HAP-1 (cell line): ENCODE measurements around the gene DARS1.
"Not testable (repeated sequence)": the region's sequence is repeated elsewhere in the genome, so short reads cannot be mapped to it uniquely, and the experiment has no call there.

ENCODE experiments used
- DNase-seq, 2 experiments: peaks; one replicate each; pipeline ENCODE4 v3.0.0-alpha.2; 2016 to 2020; ENCODE audit warnings: low spot score in 2 of 2
- H3K27me3 ChIP-seq: fragments of 250-450 bp; sonication (Bioruptor Pico); 2 replicates; pipeline ENCODE4 v1.5.1; 2020; ENCODE audit warnings: low read depth, mild to moderate bottlenecking, moderate library complexity
- H3K36me3 ChIP-seq: fragments of 250-450 bp; sonication (Bioruptor Pico); replicated peaks from 2 replicates; pipeline ENCODE4 v1.5.1; 2020; ENCODE audit warnings: mild to moderate bottlenecking
- H3K4me1 ChIP-seq: fragments of 250-450 bp; sonication (Bioruptor Pico); 2 replicates; pipeline ENCODE4 v1.5.1; 2020; ENCODE audit warnings: mild to moderate bottlenecking
- H3K4me3 ChIP-seq: fragments of 250-450 bp; sonication (Bioruptor Pico); 2 replicates; pipeline ENCODE4 v1.5.1; 2020; ENCODE audit warnings: mild to moderate bottlenecking, moderate library complexity
- H3K9me3 ChIP-seq: fragments of 250-450 bp; sonication (Bioruptor Pico); 2 replicates; pipeline ENCODE4 v1.5.1; 2020; ENCODE audit warnings: mild to moderate bottlenecking, moderate library complexity
- in situ Hi-C: fragments of 300-500 bp; cut with MboI; formaldehyde crosslinking; loops from 3 replicates; pipeline ENCODE4 v1.14.3; 2020; ENCODE audit warnings: low sequenced_read_pairs, inconsistent platforms, mixed read lengths

Gene DARS1

DNA sequence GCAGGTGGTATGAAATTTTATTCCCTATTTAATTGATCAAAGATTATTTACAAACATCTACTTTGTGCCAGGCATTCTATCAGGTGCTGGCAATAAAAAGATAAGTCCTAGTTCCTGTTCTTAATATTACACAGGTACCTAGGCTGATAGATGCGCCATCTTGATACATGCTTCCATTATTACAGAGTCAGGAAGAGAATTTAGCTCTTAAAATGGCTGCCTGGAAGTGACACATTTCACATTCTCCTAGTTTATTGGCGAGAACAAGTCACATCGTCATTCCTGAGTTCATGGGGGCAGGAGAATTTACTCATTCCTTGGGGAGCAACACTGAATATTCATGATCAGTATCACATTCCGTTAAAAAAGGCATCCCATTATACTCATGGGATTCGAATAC lies 1.1 kb upstream of the DARS1 start:
- H3K27me3 ChIP-seq: no peaks in the 10 kb centered on the region
- in situ Hi-C loops: no loop called here
- H3K36me3 ChIP-seq: peaks cover 11% of the 10 kb centered on the region
- H3K4me1 ChIP-seq: peaks cover 5% of the 10 kb centered on the region
- no peak for DNase-seq
- H3K9me3 ChIP-seq: no peaks in the 10 kb centered on the region
- no peak overlapping the region for H3K4me3 ChIP-seq

DNA sequence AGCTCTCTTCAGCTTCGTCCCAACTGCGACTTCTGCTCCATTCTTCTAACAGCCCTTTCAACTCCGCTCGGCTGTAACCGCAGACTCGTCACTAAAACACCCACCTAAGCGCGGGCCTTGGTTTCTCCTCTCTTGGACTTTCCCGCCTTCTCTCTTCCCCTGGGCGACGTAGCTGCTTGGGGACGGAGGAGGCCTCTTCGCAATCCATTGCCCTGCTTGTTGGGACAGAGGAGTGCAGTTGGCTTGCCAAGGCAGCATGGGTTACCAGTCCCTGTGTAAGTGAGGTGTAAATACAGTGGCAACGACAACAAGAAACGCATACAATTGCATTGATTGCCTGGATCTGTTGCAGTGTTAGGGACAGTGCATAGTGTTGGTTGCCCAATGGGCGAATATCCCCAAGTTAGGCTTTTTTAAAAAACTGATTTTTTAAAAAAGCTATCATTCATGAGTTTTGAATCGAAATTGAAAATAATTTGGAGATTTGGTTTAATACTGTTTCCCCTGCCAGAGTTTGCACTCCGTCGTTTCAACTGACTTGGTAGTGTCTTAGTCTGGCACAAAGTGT lies 484 bp upstream of the DARS1 start:
- Histone ChIP-seq H3K4me1 (peaks cover 5% of the 10 kb centered on the region), H3K4me3 (peak overlapping the region; percentile 90), H3K27me3 (no peaks in the 10 kb centered on the region), H3K36me3 (peaks cover 15% of the 10 kb centered on the region), H3K9me3 (no peaks in the 10 kb centered on the region)
- DNase-seq: peak in 1 of 2 experiments; percentile 25
- in situ Hi-C loops: no loop called here

DNA sequence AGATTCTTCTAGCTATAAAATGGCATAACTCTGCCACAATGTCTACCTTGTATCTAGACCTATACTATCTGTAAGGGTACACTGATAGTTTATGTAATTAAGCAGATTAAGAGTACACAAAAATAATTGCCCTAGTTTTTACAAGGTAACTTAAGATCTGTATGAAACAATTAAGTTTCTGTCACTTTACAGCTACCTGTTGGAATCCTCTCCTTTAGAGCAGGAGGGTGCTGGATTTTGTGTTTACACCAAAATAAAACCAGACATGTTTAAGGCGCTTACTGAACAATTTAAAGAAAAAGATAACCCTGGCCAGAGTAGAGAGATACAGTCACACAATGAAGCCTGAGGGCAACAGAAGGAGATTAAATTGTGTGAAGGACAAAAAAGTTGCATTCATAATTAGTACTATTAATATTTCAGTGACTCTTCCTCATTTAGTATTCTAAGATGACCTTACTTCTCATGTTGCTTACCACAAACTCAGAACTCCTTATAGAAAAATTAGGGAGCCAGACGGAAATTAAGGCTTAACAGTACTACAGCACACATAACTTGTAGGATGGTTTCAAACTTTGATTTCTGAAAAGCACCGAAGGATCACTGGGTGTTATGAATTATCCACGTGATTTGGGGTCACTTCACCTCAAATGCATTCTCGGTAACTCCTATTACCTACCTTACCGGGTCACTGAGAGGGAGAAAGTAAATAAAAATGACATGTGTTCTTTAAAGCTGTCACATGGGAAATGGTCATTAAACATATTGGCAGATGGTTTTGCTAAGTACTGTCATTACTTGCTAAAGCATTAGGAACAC lies 1.0 kb downstream of the DARS1 start:
- in situ Hi-C loops: no loop called here

DNA sequence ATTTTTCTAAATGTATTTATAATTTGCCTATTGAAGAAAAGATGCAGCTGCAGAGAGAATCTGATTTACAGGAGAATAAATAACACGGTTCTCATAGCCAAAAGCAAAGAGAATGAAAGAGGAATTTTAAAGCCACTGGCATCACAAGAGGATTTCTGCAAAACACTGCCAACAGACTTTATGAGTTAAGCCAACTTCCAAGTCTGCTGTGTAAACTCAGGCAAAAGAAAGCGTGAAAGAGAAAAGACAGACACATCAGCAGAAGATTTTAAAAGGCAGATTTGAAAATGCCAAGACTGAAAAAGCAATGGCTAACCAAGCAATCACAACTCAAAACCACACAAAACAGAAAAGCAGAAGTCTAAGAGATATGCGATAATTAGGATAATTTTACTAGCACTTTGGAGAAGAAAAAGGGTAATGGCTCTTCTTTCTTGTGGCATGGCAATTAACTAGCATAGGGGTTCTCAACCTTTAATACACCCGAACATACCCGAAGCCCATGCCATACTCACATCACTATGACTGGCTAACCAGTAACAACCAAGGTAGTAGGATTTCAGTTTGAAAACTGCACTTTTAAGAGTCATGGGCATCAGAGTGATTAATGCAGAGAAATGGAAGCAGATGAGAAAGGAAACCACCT lies 4.9 kb downstream of the DARS1 start:
- peaks cover 5% of the 10 kb centered on the region for H3K4me1 ChIP-seq
- H3K27me3 ChIP-seq: no peaks in the 10 kb centered on the region
- no peak overlapping the region for H3K4me3 ChIP-seq
- peaks cover 48% of the 10 kb centered on the region for H3K36me3 ChIP-seq
- in situ Hi-C loops: no loop called here
- DNase-seq: no peak
- H3K9me3 ChIP-seq: no peaks in the 10 kb centered on the region

More for the DNA sequence above, 1.0 kb downstream of the DARS1 start:
- peaks cover 28% of the 10 kb centered on the region for H3K36me3 ChIP-seq
- H3K4me3 ChIP-seq: peak overlapping the region; percentile 90
- DNase-seq: no peak
- H3K9me3 ChIP-seq: no peaks in the 10 kb centered on the region
- H3K4me1 ChIP-seq: peaks cover 5% of the 10 kb centered on the region
- no peaks in the 10 kb centered on the region for H3K27me3 ChIP-seq

DNA sequence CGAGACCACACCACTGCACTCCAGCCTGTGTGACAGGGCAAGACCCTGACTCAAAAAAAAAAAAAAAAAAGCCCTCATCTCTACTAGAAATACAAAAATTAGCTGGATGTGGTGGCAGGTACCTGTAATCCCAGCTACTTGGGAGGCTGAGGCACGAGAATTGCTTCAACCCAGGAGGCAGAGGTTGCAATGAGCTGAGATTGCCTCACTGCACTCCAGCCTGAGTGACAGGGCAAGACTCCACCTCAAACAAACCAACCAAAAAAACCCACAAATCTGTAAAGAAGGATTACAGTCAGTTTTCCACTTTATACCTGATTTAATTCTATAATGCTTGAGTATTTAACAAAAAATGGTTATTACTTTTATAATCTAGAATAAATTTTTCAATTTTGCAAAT lies 9.7 kb downstream of the DARS1 start:
- Histone ChIP-seq H3K9me3 (no peaks in the 10 kb centered on the region; the same call in 1 of the 2 replicates), H3K27me3 (no peaks in the 10 kb centered on the region), H3K4me1 (peaks cover 5% of the 10 kb centered on the region), H3K36me3 (peaks cover 58% of the 10 kb centered on the region), H3K4me3 (no peak overlapping the region)
- in situ Hi-C loops: no loop called here
- no peak for DNase-seq

DNA sequence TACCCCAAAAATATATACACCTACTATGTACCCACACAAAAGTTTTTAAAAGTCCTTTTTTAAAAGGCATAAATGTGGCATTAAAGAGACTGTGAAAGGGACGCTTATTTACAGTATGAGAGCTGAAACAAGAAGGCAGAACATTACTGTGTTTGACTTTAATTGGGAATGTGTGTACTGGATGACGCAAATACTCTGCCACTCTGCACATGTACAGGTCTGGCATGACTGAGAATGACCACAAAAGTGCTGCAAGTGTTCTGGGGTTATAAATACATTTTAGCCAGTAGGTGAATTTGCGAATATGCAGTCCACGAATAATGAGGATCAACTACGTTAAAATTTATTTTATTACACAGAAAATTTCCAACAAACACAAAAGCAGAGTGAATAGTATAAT lies 11.4 kb downstream of the DARS1 start:
- Histone ChIP-seq H3K9me3 (no peaks in the 10 kb centered on the region; the same call in 1 of the 2 replicates), H3K4me1 (peaks cover 5% of the 10 kb centered on the region), H3K27me3 (no peaks in the 10 kb centered on the region), H3K4me3 (no peak overlapping the region), H3K36me3 (peaks cover 45% of the 10 kb centered on the region)
- in situ Hi-C loops: no loop called here
- DNase-seq: no peak

DNA sequence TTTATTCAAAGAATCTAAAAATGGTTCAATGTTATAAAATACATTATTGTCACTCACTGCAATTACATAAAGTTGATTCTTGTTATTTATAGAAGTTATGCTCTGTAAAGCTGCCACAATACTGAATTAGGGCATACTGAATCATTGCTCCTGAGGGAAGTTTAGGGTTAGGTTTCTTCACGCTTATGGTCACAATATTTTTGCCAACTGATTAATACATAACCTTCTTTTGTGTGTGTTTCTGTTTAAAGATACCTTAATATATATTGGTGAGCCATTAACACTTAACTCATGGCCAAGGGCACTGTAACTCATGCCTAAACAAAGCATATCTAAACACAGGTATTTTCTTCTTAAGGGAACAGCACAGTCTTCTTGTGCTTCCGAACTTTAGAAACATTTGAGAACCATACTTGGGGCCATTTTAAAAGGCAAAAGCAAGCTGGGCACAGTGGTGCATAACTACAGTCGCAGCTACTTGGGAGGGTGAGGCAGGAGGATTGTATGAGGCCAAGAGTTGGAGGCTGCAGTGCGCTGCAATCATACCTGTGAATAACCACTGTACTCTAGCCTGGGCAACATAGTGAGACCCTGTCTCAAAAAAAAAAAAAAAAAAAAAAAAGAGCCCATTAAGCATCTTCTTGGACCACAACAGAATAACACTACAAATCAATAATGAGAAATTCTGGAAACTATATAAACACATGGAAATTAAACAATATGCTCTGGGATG lies 15.6 kb downstream of the DARS1 start:
- Histone ChIP-seq H3K4me3 (no peak overlapping the region), H3K27me3 (no peaks in the 10 kb centered on the region), H3K4me1 (no peaks in the 10 kb centered on the region), H3K36me3 (peaks cover 30% of the 10 kb centered on the region), H3K9me3 (no peaks in the 10 kb centered on the region; the same call in 1 of the 2 replicates)
- in situ Hi-C loops: no loop called here
- DNase-seq: no peak

DNA sequence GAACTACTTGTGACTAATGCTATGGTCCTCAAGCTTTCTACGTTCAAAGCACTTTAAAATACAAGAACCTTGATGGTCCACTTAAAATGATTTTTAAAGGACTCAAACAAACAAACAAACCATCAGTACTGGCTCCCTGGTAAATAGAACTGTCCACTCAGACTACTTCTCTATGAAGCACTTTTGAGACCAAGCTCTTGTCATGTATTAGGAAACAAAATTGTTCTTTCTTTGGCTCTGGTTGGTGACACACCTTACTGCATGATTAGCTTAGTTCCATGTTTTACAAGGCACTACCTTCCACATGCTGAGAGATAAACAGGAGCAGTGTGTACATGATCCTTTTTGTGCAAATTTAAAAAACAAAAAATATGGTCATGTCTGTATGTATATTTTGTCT lies 19.7 kb downstream of the DARS1 start:
- no peak overlapping the region for H3K4me3 ChIP-seq
- no peaks in the 10 kb centered on the region for H3K27me3 ChIP-seq
- H3K9me3 ChIP-seq: no peaks in the 10 kb centered on the region
- H3K4me1 ChIP-seq: peaks cover 18% of the 10 kb centered on the region
- no peak for DNase-seq
- H3K36me3 ChIP-seq: peaks cover 9% of the 10 kb centered on the region
- in situ Hi-C loops: no loop called here

DNA sequence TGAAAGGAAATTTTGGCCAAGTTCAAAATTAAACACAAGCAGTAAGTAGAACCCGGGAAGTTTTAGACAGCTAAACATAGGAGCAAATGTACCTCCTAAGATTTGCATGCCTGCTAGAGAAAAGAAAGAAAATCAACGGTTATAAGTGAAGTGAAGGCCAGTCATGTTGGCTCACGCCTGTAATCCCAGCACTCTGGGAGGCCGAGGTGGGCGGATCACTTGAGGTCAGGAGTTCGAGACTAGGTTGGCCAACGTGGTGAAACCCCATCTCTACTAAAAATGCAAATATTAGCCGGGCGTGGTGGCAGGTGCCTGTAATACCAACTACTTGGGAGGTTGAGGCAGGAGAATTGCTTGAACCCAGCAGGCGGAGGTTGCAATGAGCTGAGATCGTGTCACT lies 21.0 kb downstream of the DARS1 start:
- H3K4me1 ChIP-seq: peaks cover 18% of the 10 kb centered on the region
- in situ Hi-C loops, H3K27me3 ChIP-seq, H3K4me3 ChIP-seq, DNase-seq, H3K9me3 ChIP-seq: not testable (repeated sequence)
- H3K36me3 ChIP-seq: peaks cover 21% of the 10 kb centered on the region

DNA sequence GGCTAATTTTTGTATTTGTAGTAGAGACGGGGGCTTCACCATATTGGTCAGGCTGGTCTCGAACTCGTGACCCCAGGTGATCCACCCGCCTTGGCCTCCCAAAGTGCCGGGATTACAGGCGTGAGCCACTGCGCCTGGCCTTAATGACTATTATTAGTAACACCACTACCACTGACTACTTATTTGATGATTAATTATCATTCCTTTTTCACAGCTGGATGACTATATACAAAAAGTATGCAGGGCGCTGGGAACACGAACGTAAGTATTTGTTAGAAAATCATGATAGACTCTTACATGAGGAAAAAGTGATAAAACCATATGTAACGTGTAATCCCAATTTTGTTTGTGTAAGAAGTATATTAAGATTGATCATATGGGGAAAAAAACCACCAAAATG lies 21.6 kb downstream of the DARS1 start:
- Histone ChIP-seq H3K4me1 (peaks cover 18% of the 10 kb centered on the region), H3K36me3 (peaks cover 21% of the 10 kb centered on the region)
- in situ Hi-C loops: no loop called here

DNA sequence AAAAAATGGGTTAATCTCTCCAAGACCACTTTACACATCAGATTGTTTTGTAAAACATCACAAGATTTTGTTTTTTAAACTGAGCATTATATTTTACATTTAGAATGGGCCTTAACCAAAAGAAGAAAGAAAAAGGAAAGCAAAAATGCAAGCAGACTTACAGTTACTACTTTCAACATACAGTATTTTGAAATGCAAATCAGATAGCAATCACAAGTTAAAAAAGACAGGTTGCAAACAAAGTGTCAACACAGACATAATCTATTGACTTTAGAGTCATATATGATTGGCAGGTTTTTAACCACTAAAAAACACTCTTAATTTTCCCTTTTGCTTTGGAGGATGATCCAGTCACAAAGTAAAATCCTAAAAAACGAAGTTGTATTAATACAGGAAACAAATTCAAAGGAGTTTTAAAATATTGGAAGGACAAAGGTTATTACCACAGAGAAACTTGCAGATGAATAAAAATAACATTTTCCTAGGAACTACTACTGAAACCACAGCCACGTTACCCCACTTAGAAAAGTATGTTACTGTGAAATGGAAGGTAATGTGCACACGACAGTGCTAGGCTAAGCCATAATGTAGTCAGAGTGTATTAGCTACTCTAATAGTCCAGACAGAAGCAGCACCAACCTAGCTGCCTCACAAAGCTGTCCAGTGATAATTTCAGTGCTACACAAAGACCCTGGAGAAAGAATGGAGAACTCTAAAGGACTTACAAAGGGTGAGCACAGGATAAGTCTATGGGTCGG lies 22.9 kb downstream of the DARS1 start:
- Histone ChIP-seq H3K9me3 (no peaks in the 10 kb centered on the region), H3K27me3 (no peaks in the 10 kb centered on the region), H3K4me3 (no peak overlapping the region), H3K4me1 (peaks cover 18% of the 10 kb centered on the region), H3K36me3 (peaks cover 21% of the 10 kb centered on the region)
- peak in 1 of 2 experiments; percentile 39 for DNase-seq
- in situ Hi-C loops: no loop called here

More for the DNA sequence above, 21.6 kb downstream of the DARS1 start:
- Histone ChIP-seq H3K9me3 (no peaks in the 10 kb centered on the region), H3K4me3 (no peak overlapping the region), H3K27me3 (no peaks in the 10 kb centered on the region)
- DNase-seq: no peak

DNA sequence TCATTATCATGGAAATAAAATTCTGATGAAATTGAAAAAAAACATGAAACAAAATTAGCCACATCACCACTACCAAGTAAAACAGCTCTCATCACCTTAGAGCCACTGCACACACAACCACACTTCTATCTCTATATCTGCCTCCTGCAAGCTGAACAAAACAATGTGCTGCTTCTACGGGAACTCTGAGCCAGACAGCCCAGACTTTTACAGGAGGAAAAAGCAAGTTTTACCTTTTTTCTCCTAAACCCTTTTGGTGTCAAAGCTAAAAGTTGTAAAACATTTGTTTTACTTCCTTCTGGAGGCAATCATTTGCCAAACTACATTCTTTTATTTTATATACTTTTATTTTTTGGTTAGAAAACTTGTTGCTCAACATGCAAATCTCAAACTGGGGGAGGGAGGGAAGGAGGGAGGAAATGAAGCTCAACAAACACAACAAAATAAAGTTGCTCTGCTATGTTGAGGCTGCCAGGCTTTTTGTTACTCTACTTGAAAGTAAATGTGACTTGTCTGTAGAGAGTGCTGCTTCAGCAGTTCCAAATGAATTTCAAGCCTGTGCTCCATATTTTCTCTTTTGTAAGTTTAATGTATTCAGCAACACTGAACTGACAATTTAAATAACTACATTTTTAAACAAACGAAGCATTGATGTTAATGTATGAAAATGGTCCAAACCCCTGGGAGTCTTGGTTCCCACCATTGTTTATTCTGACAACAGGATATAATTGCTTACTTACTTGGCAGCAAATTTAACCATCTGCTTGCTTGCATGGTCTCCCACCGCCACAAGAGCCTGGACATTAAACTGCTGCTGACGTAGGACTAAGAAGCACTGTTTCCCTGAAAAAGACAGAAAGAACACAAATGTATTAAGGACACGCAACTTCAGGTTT lies 24.5 kb downstream of the DARS1 start:
- in situ Hi-C loops: no loop called here
- DNase-seq: no peak
- peaks cover 18% of the 10 kb centered on the region for H3K4me1 ChIP-seq
- H3K4me3 ChIP-seq: no peak overlapping the region
- H3K9me3 ChIP-seq: no peaks in the 10 kb centered on the region
- H3K27me3 ChIP-seq: no peaks in the 10 kb centered on the region
- peaks cover 20% of the 10 kb centered on the region for H3K36me3 ChIP-seq
